Endothelial cell (in vitro differentiated cells): ENCODE results near the gene CSH2. TPM values are rescaled to one million over a fixed set of nuclear protein-coding genes. Genes with fewer than 3 reads are reported as not detected.
A peak's percentile ranks its signal among the peaks of the same experiment; 100 is the strongest.

ENCODE experiments used
- DNase-seq: peaks from one replicate; pipeline ENCODE4 v3.0.0; 2021; ENCODE audit warnings: low spot score
- H3K27ac Mint-ChIP-seq: one replicate; pipeline ENCODE4 v1.8.0; 2021; ENCODE audit warnings: mixed read lengths, inconsistent platforms; ENCODE audit not compliant: unreplicated experiment
- H3K27me3 Mint-ChIP-seq: one replicate; pipeline ENCODE4 v1.8.0; 2021; ENCODE audit warnings: mild to moderate bottlenecking, moderate library complexity, mixed read lengths, inconsistent platforms; ENCODE audit not compliant: unreplicated experiment
- H3K36me3 Mint-ChIP-seq: one replicate; pipeline ENCODE4 v1.8.0; 2021; ENCODE audit warnings: mild to moderate bottlenecking, low read depth, mixed read lengths, inconsistent platforms; ENCODE audit not compliant: unreplicated experiment
- H3K4me1 Mint-ChIP-seq: one replicate; pipeline ENCODE4 v1.8.0; 2021; ENCODE audit warnings: mild to moderate bottlenecking, mixed read lengths, inconsistent platforms; ENCODE audit not compliant: unreplicated experiment
- H3K4me3 Mint-ChIP-seq: one replicate; pipeline ENCODE4 v1.8.0; 2021; ENCODE audit warnings: mild to moderate bottlenecking, mixed read lengths, inconsistent platforms; ENCODE audit not compliant: unreplicated experiment
- H3K9me3 Mint-ChIP-seq: one replicate; pipeline ENCODE4 v1.8.0; 2021; ENCODE audit warnings: mixed read lengths, inconsistent platforms; ENCODE audit not compliant: unreplicated experiment
- CTCF ChIP-seq: fragments of 200-600 bp; sonication (generic); IDR thresholded peaks from one replicate; pipeline ENCODE4 v1.5.0; 2021; ENCODE audit warnings: antibody characterized with exemption; ENCODE audit not compliant: unreplicated experiment
- total RNA-seq: library from RNA; stranded (reverse); fragmentation: NEBNext Ultra II Directional; extraction: Animal tissue kit (Norgen Biotek cat#: 25700); gene quantifications from one replicate; pipeline ENCODE4 v1.2.1, GENCODE V29; 2021; ENCODE audit not compliant: unreplicated experiment

The CSH2 gene
- total RNA-seq, 1 donor from 2014 or later, result not detected

DNA sequence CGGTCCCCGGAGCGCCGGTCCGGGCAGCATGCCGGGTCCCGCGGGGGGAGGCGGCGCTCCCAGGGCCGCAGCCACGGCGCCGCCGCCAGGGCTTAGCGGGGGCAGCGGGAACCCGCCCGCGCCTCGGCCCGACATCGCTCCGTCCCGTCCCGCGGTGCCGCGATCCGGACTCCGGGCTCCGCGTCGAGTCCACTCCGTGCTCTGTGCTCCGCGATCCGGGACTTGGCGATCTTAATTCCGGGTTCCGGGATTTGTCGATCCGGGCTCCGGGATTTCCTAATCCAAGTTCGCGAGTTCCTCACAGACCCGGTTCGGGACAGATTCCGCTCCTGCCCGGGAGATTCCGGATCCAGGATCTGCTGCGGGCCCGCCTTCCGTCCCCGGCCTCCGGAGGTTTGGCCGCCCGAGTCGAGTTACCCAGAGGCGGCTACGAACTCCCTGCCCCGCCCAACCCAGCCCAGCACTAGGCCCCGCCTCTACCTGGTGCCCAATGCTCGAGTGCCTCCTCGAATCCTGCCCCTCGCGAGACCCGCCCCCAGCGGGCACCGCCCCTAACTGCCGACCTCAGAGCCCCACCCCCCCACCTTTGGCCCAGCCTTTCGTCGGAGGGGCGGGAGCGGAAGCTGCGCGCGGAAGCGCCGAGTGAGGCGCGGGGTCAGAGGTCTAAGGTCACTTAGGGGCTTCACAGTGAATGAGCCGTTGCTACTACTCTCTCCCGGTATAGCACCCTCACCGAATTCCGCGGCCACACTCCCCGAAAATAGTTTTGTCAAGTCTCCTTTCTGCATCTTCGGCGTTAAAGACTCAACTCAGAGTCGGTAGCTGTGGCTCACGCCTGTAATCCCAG, 30.7 kb downstream of the CSH2 start, which contains the start of gene SMARCD2:
SMARCD2 (minus strand) TSS at position 146 of the 847 bp plus-strand sequence; CDS start at position 135, 11 bp downstream.
- Mint-ChIP-seq H3K27me3 (peaks cover 3% of the 10 kb centered on the region), H3K4me1 (peaks cover 22% of the 10 kb centered on the region), H3K27ac (peak within 1 kb of the TSS; percentile 92), H3K4me3 (peak within 1 kb of the TSS; percentile 99), H3K9me3 (no peaks in the 10 kb centered on the region), H3K36me3 (no peaks in the 10 kb centered on the region)
- no peak for TF ChIP-seq CTCF
- peak; percentile 98 for DNase-seq

- TF ChIP-seq CTCF, result no peak
- no peaks in the 10 kb centered on the region for H3K36me3 Mint-ChIP-seq
- peak overlapping the region; percentile 92 for H3K27ac Mint-ChIP-seq
- no peaks in the 10 kb centered on the region for H3K9me3 Mint-ChIP-seq
- H3K4me1 Mint-ChIP-seq, result peaks cover 22% of the 10 kb centered on the region
- H3K27me3 Mint-ChIP-seq, result peaks cover 3% of the 10 kb centered on the region
- peak overlapping the region; percentile 99 for H3K4me3 Mint-ChIP-seq
- DNase-seq, result peak; percentile 52
Measured at GRCh38 chr17:63842173-63842539, 31.3 kb downstream of the CSH2 start.

GRCh38 chr17:63841350-63842172, 31.9 kb downstream of the CSH2 start:
- H3K9me3 Mint-ChIP-seq, result no peaks in the 10 kb centered on the region
- H3K36me3 Mint-ChIP-seq, result no peaks in the 10 kb centered on the region
- peak; percentile 40 for DNase-seq

GRCh38 chr17:63840591-63841349, 32.7 kb downstream of the CSH2 start:
- peaks cover 2% of the 10 kb centered on the region for H3K36me3 Mint-ChIP-seq
- peak overlapping the region; percentile 99 for H3K4me3 Mint-ChIP-seq
- H3K4me1 Mint-ChIP-seq, result peaks cover 22% of the 10 kb centered on the region
- H3K9me3 Mint-ChIP-seq, result no peaks in the 10 kb centered on the region
- peaks cover 5% of the 10 kb centered on the region for H3K27me3 Mint-ChIP-seq
- no peak overlapping the region for H3K27ac Mint-ChIP-seq
- TF ChIP-seq CTCF, result no peak
- DNase-seq, result no peak

More at GRCh38 chr17:63841350-63842172, 31.9 kb downstream of the CSH2 start:
- no peak for TF ChIP-seq CTCF
- Mint-ChIP-seq H3K4me1 (peaks cover 22% of the 10 kb centered on the region), H3K4me3 (peak overlapping the region; percentile 99), H3K27ac (peak overlapping the region; percentile 92), H3K27me3 (peaks cover 5% of the 10 kb centered on the region)
